MM.1S (cell line): ENCODE results near the gene GTPBP4.

Experiments
- EZH2 ChIP-seq: fragments of 300-600 bp; sonication (generic); optimal IDR thresholded peaks from 2 replicates; pipeline ENCODE3; 2017; ENCODE audit warnings: low read depth, mild to moderate bottlenecking, antibody characterized with exemption, low read length, mixed read lengths
- EZH2phosphoT487 ChIP-seq: fragments of 300-600 bp; sonication (generic); IDR thresholded peaks from 2 replicates; pipeline ENCODE4 v1.6.1; 2018; ENCODE audit warnings: antibody characterized with exemption, low read length
- TF ChIP-seq, protein P1 (sequence below): fragments of 300-600 bp; sonication (generic); IDR thresholded peaks from 2 replicates; pipeline ENCODE4 v1.5.1; 2016; ENCODE audit warnings: antibody characterized with exemption, low read length, mixed read lengths

DNA sequence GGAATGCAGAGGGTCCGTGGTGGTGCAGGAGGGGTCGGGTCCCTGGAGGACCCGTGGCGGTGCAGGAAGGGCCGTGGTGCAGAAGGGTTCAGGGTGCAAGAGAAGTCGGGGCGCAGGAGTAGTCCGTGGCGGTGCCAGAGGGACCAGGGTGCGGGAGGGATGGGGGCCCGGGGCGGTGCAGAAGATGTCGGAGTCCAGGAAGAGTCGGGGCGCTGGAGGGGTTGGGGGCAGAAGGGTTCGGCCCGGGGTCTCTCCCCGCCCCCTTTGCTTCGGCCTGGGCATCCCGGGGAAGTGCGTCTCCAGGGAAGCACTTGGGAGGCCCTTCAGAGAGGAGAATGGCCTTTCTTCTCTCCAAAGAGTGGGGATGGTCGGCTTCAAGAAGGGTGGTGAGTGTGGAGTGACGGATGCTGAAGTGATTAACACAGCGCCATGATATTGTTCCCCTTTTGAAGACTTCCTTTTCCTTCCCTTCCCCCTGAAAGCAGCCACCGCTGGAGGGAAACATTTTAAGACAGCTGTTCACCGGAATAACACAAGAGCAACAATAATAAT is 68.9 kb downstream of the GTPBP4 start:
- TF ChIP-seq, protein P1, sequence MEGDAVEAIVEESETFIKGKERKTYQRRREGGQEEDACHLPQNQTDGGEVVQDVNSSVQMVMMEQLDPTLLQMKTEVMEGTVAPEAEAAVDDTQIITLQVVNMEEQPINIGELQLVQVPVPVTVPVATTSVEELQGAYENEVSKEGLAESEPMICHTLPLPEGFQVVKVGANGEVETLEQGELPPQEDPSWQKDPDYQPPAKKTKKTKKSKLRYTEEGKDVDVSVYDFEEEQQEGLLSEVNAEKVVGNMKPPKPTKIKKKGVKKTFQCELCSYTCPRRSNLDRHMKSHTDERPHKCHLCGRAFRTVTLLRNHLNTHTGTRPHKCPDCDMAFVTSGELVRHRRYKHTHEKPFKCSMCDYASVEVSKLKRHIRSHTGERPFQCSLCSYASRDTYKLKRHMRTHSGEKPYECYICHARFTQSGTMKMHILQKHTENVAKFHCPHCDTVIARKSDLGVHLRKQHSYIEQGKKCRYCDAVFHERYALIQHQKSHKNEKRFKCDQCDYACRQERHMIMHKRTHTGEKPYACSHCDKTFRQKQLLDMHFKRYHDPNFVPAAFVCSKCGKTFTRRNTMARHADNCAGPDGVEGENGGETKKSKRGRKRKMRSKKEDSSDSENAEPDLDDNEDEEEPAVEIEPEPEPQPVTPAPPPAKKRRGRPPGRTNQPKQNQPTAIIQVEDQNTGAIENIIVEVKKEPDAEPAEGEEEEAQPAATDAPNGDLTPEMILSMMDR, result no peak
- TF ChIP-seq EZH2 (no peak), EZH2phosphoT487 (no peak)
